ENCODE data around the gene UBL5. TPM values are rescaled to one million over a fixed set of nuclear protein-coding genes. Genes with fewer than 3 reads are reported as not detected.

The UBL5 gene
- total RNA-seq, 1 experiment from 2014 or later, result 233 TPM

- CTCF ChIA-PET, result no interaction called here
- peaks cover 18% of the 10 kb centered on the region for H3K36me3 Mint-ChIP-seq (ENCODE audit: insufficient read depth, unreplicated experiment)
- peaks cover 6% of the 10 kb centered on the region for H3K4me1 Mint-ChIP-seq (ENCODE audit: low read depth, unreplicated experiment)
- no peak overlapping the region for H3K27ac Mint-ChIP-seq (ENCODE audit: unreplicated experiment)
- BruUV-seq (replicated peaks), result no TSS peak
- intact Hi-C loops (cut with micrococcal nuclease; ENCODE audit: unreplicated experiment), result no loop called here
- peak; percentile 84 for DNase-seq
- no peaks in the 10 kb centered on the region for H3K9me3 Mint-ChIP-seq (ENCODE audit: low read depth, unreplicated experiment)
- no peak for TF ChIP-seq CTCF (IDR thresholded peaks at IDR 0.05; ENCODE audit: unreplicated experiment)
- H3K27me3 Mint-ChIP-seq (ENCODE audit: unreplicated experiment), result no peaks in the 10 kb centered on the region
- peak overlapping the region; percentile 66 for H3K4me3 Mint-ChIP-seq (ENCODE audit: low read depth, unreplicated experiment)
Observed at GRCh38 chr19:9791552-9792205, 36.0 kb upstream of the UBL5 start.

- peak overlapping the region; percentile 66 for H3K4me3 Mint-ChIP-seq (ENCODE audit: low read depth, unreplicated experiment)
- TF ChIP-seq CTCF (IDR thresholded peaks at IDR 0.05; ENCODE audit: unreplicated experiment), result no peak
- BruUV-seq (replicated peaks), result no TSS peak
- no peaks in the 10 kb centered on the region for H3K9me3 Mint-ChIP-seq (ENCODE audit: low read depth, unreplicated experiment)
- intact Hi-C loops (cut with micrococcal nuclease; ENCODE audit: unreplicated experiment), result no loop called here
- peaks cover 8% of the 10 kb centered on the region for H3K4me1 Mint-ChIP-seq (ENCODE audit: low read depth, unreplicated experiment)
- H3K27ac Mint-ChIP-seq (ENCODE audit: unreplicated experiment), result no peak overlapping the region
- no peaks in the 10 kb centered on the region for H3K27me3 Mint-ChIP-seq (ENCODE audit: unreplicated experiment)
- CTCF ChIA-PET, result no interaction called here
- peaks cover 18% of the 10 kb centered on the region for H3K36me3 Mint-ChIP-seq (ENCODE audit: insufficient read depth, unreplicated experiment)
- peak; percentile 61 for DNase-seq
Observed at GRCh38 chr19:9792206-9793070, 35.3 kb upstream of the UBL5 start.

GRCh38 chr19:9793071-9793591, 34.6 kb upstream of the UBL5 start:
- CTCF ChIA-PET, result no interaction called here
- no peaks in the 10 kb centered on the region for H3K27me3 Mint-ChIP-seq (ENCODE audit: unreplicated experiment)
- no peak overlapping the region for H3K27ac Mint-ChIP-seq (ENCODE audit: unreplicated experiment)
- peak overlapping the region; percentile 39 for H3K4me3 Mint-ChIP-seq (ENCODE audit: low read depth, unreplicated experiment)
- BruUV-seq (replicated peaks), result no TSS peak
- no peak for DNase-seq
- peaks cover 8% of the 10 kb centered on the region for H3K4me1 Mint-ChIP-seq (ENCODE audit: low read depth, unreplicated experiment)
- intact Hi-C loops (cut with micrococcal nuclease; ENCODE audit: unreplicated experiment), result no loop called here
- no peak for TF ChIP-seq CTCF (IDR thresholded peaks at IDR 0.05; ENCODE audit: unreplicated experiment)
- H3K36me3 Mint-ChIP-seq (ENCODE audit: insufficient read depth, unreplicated experiment), result peaks cover 18% of the 10 kb centered on the region
- no peaks in the 10 kb centered on the region for H3K9me3 Mint-ChIP-seq (ENCODE audit: low read depth, unreplicated experiment)

- peak; percentile 61 for TF ChIP-seq CTCF (IDR thresholded peaks at IDR 0.05; ENCODE audit: unreplicated experiment)
- Mint-ChIP-seq H3K27ac (ENCODE audit: unreplicated experiment) (peak overlapping the region; percentile 74), H3K4me1 (ENCODE audit: low read depth, unreplicated experiment) (peaks cover 8% of the 10 kb centered on the region), H3K27me3 (ENCODE audit: unreplicated experiment) (no peaks in the 10 kb centered on the region), H3K36me3 (ENCODE audit: insufficient read depth, unreplicated experiment) (peaks cover 23% of the 10 kb centered on the region), H3K4me3 (ENCODE audit: low read depth, unreplicated experiment) (no peak overlapping the region), H3K9me3 (ENCODE audit: low read depth, unreplicated experiment) (no peaks in the 10 kb centered on the region)
- no TSS peak for BruUV-seq (replicated peaks)
- DNase-seq, result peak; percentile 76
- CTCF ChIA-PET, result no interaction called here
- intact Hi-C loops (cut with micrococcal nuclease; ENCODE audit: unreplicated experiment), result loop anchor here (2.0 kb wide), 3 partner anchors 209 to 659 kb away; no protein-coding TSS in a partner anchor
Observed at GRCh38 chr19:9796113-9796773, 31.5 kb upstream of the UBL5 start.
